Measurements from ENCODE around the gene EIPR1. TPM values are rescaled to one million over a fixed set of nuclear protein-coding genes. Genes with fewer than 3 reads are reported as not detected.

EIPR1 gene
- total RNA-seq, 1 experiment from 2014 or later: 27.8 TPM

GRCh38 chr2:3345621-3346020 lies 32.0 kb downstream of the EIPR1 start:
- no peak overlapping the region for H4K5ac ChIP-seq (ENCODE audit: insufficient read length, low read depth, low read length)
- no peaks in the 10 kb centered on the region for H3K27me3 ChIP-seq (ENCODE audit: insufficient read depth, low read length)
- H3K18ac ChIP-seq (ENCODE audit: insufficient read length, low read depth, low read length): no peak overlapping the region
- Mint-ChIP-seq H3K4me1 (peaks cover 10 to 18% of the 10 kb centered on the region in 2 experiments), H3K36me3 (ENCODE audit: insufficient read depth in 1 of 3, low read depth in 3 of 3) (peaks cover 14 to 28% (median 15%) of the 10 kb centered on the region in 3 experiments), H3K4me3 (no peak overlapping the region), H3K9me3 (no peaks in the 10 kb centered on the region), H3K27ac (no peak overlapping the region), H3K27me3 (ENCODE audit: low read depth) (no peaks in the 10 kb centered on the region)
- H3K4me2 ChIP-seq (ENCODE audit: insufficient read depth, insufficient read length, low read length): no peak overlapping the region
- H2BK12ac ChIP-seq (ENCODE audit: insufficient read length, low read depth, low read length): no peak overlapping the region
- no peak overlapping the region for H3K9ac ChIP-seq (ENCODE audit: extremely low read depth, insufficient read length, low read length)
- no peaks in the 10 kb centered on the region for H3K9me3 ChIP-seq (ENCODE audit: control insufficient read depth, low read depth, low read length)
- no peak for DNase-seq
- H3K23me2 ChIP-seq (ENCODE audit: insufficient read length, low read depth, low read length, poor library complexity, severe bottlenecking): no peaks in the 10 kb centered on the region
- no peak overlapping the region for H2AK5ac ChIP-seq (ENCODE audit: insufficient read length, low read length)
- H2AFZ ChIP-seq (ENCODE audit: low read length): no peak overlapping the region
- H3K23ac ChIP-seq (ENCODE audit: insufficient read length, low read depth, low read length): no peak overlapping the region
- no peak overlapping the region for H3K4ac ChIP-seq (ENCODE audit: low read depth, low read length)
- no CpG with 5 or more reads among the region's 7 CpGs for WGBS (ENCODE audit: extremely low coverage, insufficient read length, low lambda C conversion rate)
- no peaks in the 10 kb centered on the region; the same call in 1 of the 2 replicates for H3K79me2 ChIP-seq (ENCODE audit: insufficient read depth, low read length)
- TF ChIP-seq CTCF (conservative IDR thresholded peaks at IDR 0.05): no peak
- no peak overlapping the region for H3K56ac ChIP-seq (ENCODE audit: insufficient read length, low read depth, low read length)
- H3K14ac ChIP-seq (ENCODE audit: insufficient read depth, low read length): no peak overlapping the region
- no peak overlapping the region for H4K91ac ChIP-seq (ENCODE audit: insufficient read length, low read depth, low read length)
- H3T11ph ChIP-seq (ENCODE audit: low read length): no peak overlapping the region
- no peak overlapping the region for H2BK15ac ChIP-seq (ENCODE audit: low read depth, low read length)
- no peak overlapping the region for H3K27ac ChIP-seq (ENCODE audit: insufficient read length, low read depth, low read length)
- H3K4me1 ChIP-seq (ENCODE audit: insufficient read depth, low read length): no peaks in the 10 kb centered on the region; the same call in 1 of the 2 replicates
- H2BK5ac ChIP-seq (ENCODE audit: insufficient read length, low read length): no peak overlapping the region
- no peak overlapping the region for H2BK20ac ChIP-seq (ENCODE audit: low read depth, low read length, poor library complexity, severe bottlenecking)
- no peak overlapping the region for H4K8ac ChIP-seq (replicated peaks; ENCODE audit: insufficient read length, low read depth, low read length)
- no peaks in the 10 kb centered on the region for H3K79me1 ChIP-seq (ENCODE audit: insufficient read depth, low read depth, low read length, poor library complexity, severe bottlenecking)
- no peaks in the 10 kb centered on the region for H4K20me1 ChIP-seq (ENCODE audit: control insufficient read depth, insufficient read depth, insufficient read length)
- no peak overlapping the region for H2BK120ac ChIP-seq (ENCODE audit: low read depth, low read length, poor library complexity, severe bottlenecking)
